Activated gamma-delta T cell treated with anti-CD3 and anti-CD28 coated beads, Interleukin-2, amount 50 U/mL, for 16 hours (primary cell): ENCODE results near the gene RYK.
"Not testable (repeated sequence)": the region's sequence is repeated elsewhere in the genome, so short reads cannot be mapped to it uniquely, and the experiment has no call there.

Source experiments
- DNase-seq: peaks from one replicate; pipeline ENCODE4 v3.0.0-alpha.2; 2020; ENCODE audit warnings: low read depth

Gene RYK

DNA sequence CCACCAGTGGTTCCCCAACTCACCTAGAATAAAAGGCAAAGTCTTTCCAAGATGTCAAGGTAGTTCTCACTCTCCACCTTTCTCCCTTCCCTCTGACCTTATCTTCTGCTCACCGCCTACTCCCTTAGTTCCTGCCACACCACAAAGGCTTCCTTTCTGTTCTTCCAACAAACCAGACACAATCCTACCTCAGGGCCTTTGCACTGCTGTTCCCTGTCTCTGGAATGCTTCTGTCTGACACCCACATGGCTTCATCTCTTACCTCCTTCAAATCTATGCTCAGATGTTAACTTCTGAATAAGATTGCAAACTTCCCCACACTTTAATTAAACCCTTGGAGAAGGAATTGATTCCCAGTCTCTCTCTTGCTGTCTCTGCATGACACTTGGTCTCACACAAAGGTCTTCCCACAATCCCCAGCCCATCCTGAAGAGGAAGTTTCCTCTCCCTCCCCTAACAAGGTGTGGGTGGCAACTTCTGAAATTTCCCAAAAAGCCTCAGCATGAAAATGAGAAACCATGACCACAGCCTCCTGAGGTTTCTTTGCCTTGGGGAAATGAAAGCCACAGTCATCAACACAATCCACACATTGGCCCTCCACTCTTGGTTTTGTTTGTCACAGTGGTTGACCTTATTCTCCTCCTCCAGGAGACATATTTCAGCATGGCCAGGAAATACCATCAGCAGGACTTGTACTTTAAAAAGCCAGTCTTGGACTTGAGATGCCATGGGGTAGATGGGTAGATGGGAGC, 3.0 kb upstream of the RYK start:
- DNase-seq = no peak

DNA sequence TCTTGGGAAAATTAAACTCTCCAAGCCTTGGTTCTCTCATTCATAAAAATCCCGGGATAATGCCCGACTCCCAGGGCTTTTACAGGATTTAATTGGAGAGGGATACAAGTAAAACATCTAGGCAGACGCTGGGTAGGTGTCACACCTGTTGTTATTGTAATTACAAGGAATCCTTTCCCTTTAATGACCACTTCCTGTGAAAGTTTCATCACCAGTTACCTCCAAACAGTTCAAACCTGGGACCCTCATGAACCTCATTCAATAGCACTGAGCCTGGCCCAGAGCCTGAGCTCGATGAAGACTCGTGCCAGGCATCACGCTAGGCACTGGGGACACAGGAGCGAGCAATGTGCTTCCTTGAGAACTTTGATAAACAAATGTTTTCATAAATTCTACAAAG, 2.1 kb upstream of the RYK start:
- no peak for DNase-seq

DNA sequence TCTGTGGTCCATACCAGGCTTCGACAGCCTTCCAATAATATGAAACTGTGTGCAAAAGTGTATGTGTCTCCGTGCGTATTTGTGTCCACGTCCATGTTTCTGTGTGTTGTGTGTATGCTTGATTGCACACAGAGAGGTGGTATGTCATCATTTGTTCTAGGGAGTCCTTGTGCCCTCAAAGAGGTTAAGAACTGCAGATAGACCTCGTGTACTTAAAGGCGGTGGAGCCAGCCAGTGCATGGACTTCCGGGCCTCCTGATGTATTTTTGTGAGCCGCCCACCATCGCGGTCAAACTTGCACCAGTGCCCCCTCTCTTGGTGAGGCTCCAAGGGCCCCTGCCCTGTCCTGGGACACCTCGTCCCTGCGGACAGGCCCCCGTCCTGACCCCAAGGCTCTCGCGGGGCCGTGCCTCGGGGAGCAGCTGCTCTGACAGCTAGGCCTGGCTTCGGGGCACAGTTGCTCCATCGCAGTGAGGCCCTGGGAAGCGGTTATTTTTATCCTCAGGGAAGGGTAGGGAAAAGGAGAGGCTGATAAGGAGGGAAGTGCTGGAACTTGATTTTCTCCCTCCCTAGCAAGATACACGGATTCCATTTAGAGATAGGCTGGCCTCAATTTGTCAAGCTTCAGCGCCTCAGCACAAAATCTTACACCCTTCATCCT, 1.2 kb upstream of the RYK start:
- no peak for DNase-seq

DNA sequence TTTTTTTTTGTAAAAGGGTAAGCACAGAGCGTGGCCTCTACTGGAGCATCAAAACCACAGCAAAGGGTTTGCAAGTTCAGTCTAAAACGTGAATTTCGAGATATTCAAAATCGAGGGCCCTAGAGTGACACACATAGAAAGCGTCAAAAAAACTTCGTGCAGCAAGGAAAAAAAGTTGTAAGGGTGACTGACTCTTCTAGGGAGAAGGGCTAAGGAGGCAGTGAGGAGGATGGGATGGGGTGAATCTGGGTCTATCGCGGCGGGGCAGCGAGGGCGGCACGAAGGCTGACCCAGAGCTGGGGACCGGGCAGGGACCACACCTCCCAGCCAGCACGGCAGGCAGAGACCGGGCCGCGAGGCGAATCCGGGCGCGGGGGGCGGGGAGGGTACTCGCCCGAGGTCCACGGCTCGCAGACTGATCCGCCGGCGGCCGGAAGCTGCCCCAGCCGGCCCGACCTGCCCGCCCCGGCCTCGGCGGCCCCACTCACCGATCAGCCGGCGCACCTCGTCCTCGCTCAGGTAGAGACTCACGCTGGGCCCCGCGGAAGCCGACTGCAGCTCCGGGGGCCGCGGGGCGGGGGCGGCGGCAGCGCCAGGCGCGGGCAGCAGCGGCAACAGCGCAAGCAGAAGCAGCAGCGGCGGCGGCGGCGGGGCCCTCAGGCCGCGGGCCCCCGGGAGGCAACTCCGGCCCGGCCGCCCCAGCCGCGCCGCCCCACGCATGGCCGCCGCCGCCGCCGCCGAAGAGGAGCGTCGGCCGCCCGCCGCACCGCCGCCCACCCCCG, 533 bp downstream of the RYK start:
- DNase-seq = peak; percentile 25

DNA sequence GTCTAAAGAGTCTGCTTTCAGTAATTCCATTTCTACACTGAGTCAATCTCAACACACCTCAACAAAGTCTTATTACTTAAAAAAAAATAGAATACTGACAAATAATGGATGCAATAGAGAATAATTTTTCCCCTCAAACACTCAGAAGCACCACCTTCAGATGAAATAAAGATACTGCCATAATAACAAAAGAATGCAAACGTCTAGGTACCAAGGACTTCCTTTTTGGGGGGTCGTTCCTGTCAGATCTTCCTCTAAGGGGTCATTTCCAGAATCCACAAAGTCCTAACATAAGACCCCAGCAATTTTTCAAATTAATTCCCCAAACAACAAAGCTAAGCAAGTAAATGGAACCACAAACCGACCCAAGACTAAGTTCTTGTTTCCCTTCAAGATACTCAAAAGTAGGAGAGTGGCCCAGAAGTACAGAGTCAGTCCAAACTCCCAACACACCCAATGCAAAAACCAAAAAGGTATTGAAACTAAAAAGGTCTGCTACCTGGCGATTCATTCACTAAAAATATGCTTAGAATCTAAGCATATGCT, 1.3 kb downstream of the RYK start:
- no peak for DNase-seq

DNA sequence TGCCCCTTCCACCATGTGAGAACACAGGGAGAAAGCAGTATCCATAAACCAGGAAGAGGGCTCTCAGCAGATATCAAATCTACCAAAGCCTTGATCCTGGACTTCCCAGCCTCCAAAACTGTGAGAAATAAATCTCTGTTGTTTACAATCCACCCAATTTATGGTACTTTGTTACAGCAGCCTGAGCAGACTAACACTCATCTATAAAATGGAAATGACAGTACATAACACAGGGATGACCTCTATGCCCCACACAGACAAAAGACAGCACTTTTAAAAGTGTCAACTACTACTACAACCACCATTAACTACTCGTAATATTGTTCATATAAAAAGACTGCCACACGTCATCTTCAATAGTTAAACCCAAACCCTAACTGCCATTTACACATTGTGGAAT, 5.7 kb downstream of the RYK start:
- no peak for DNase-seq

DNA sequence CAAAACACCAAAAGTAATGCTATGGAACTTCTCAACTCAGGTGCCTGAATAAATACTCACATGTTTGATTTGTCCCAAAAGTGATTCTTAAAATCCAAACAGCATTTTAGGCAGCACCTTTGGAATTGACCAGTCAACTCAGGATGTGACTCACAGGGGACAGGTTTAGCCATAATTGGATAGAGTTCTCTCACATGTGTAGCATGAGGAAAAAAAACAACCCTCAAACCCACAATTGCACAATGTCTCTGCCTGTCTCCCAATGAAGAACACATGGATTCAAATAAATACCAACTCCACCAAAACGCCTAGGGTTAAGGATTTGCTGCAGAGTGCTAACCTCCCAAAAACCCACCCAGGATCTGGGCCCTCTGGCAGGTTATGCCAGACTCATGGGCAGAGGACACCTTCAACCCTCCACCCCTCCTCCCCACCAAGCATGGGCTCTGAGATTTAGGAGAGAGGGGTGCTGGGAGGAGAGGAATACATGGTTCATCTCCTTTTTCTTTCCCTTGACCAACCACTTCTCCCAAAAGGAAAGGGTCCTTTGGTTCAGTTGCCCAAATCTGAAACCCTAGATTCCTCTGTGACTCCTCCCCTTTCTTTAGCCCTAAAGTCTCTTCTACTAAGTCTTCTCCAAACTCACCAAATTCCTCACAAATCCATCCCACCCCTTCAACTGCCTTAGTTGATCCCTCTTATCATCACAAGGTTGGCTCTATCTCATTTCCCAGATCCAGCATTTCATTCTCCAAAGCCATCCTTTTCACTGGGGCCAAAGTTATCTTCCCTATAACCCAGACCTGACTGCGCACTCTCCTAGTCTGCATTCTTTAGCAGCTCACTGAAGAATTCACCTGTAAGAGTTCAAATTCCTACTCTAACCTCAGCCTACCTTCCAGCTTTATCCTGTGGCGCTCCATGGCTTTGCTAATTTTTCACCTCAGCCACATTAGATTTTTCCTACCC, 7.7 kb downstream of the RYK start:
- no peak for DNase-seq

DNA sequence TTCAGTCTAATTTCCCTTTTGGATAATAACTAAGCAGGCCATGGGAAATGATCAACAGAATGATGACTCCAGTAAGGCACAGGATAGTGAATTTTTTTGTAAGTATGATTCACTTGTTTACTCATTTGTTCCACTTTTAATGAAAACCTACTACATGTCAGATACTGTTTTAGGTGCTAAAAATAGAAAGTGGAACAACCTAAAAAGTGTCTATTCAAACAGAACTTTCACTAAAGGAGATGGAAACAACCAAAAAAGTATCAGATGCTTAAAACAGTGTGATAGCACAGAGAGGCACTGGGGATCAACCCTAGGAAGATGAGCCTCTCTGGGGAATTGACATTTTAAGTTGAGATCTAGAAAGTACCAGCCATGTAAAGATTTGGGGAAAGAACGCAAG, 11.1 kb downstream of the RYK start:
- no peak for DNase-seq

DNA sequence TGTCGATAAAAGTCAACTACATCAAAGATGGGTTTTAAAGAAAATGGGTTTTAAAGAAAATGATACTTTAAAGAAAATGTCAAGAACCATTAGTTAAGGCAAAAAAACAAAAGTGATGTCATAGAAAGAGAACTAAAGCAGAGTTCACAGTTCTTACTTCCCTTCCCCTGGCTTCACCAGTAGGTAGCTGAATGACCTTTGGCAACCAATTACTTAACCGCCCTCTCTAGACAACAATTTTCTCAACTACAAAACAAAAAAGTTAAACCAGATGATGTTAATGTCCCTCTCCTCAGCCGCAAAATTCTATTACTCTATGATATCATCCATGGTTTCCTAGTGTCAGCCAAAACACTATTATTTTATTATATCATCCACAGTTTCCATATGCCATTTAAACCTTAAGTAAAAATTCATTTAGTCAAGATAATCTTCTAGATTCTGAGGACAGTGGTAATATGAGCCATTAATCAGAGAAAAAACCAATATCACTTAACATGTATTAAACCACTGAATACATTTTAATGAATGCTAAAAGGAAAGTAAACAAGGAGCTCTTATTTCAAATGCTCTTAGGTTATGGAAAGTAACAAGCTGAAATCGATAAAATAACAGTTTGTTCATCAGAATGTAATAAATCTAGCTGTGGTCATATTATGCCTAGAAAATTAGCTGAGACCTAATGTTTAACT, 13.1 kb downstream of the RYK start:
- DNase-seq = no peak

DNA sequence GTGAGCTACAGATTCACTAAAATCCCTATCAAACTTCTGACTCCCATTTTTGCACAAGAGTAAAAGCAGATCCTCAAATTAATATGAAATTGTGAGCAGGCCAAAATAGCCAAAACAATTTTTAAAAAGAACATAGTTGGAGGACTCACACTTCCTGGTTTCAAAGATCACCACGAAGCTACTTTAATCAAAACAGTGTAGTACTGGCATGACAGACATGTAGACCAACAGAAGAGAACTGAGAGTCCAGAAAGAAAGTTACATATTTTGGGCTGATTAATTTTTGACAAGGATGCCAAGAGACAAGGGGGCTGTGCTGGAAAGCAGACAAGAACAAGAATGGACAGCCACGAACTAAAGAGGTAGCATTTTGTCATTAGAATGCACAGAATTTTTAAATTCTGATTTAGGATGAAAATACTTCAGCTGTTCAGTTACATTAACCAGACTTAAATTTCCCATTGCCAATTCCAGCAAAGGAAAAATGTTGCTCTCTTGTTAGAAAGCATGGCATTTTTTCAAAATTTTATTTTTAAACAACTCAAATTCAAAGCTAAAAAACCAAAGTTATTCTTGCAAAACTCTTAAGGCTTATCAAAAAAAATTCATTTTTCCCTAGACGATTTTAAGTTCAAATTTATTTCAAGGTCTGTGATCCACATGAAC, 14.0 kb downstream of the RYK start:
- DNase-seq = no peak

DNA sequence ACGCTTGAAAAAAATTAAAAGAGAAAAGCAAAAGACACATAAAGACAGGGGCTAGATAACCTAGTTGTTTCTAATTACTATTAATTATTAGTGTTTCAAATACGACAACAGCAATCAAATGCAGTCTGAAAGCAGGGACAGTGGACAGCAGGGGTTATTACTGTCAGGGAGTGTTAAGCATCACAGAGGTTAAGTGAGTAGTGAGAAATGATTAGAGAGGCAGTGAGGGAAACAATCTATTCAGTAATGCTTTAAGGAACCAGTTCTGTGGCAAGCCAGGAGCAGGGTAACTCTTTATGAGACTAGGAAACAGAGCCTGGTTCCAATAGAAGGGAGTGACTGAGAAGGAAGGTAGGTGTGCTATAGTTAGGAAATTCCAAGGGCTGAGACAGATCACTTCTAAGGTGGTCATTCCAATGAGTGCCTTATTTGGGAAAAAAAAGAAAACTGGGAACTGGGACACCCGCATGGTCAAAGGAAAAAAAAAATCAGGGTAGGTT, 15.0 kb downstream of the RYK start:
- no peak for DNase-seq

DNA sequence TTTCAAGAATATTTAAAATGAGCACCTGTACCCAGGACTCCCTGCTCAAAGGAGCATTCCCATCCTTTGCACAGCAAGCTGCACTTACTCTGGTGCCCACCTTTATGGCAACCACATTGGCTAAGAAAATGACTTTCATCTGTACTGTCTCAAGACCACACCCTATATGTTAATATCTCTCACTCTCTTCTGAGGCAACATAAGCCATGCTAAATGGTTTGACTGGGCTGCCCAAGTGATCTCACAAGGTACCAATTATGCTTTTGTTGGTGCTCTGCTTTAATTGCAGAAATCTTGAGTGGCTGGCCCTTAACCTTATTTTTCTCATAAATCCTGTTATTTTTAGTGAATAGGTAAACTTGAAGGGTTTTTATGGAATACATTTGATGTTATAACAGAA, 17.7 kb downstream of the RYK start:
- no peak for DNase-seq

DNA sequence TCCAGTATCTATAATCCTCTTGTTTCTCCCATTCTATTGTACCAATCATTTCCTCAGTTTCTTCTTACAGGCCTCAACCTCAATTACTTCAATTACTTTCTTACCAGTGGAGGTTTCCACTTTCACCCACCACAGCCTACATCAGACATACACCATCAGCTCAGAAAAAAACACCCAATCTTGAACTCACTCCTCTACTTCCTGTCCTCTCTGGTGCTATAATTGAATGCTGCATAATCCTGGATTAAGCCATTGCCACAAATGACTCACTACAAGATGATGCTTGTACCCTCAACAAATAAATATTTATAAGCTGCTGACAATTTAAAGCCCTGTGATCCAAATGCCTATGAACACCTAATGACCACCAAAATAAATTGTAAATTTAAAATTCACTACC, 18.5 kb downstream of the RYK start:
- DNase-seq = no peak

DNA sequence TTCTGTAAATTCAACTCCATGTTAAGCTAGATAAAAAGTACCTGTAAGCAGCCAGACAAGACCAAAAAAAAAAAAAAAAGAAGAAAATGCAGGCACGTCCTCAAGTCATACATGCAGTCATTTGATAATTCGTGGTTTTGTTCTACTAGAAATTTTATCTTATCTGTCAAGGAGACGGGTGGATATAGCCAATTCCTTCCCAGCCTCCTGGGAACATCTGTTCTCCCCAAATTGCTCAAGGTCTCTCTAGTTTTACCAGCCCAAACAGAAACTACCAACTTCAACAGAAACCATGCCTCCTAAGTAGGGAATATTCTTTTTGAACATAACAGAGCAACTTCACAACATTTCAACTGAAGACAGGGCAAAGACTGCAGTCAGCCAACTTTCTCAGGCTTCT, 19.5 kb downstream of the RYK start:
- DNase-seq = no peak

DNA sequence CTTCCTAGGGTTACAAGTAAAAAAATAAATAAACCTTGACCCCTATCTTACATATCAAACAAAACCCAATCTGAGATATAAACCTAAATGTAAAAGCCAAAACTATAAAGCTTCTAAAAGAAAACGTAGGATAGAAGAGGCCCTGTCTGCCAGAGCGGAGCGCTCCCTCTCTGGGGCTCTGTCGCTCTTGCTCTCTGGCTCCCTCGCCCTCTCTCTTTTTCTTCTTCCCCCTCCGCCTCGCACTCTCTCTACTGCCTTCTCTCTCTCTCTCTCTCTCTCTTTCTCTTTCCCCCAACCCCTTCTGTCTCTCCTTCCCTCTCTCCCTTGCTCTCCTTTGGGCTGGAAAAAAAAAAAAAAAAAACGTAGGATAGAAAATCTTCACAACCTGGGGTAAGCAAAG, 21.6 kb downstream of the RYK start:
- DNase-seq = no peak

DNA sequence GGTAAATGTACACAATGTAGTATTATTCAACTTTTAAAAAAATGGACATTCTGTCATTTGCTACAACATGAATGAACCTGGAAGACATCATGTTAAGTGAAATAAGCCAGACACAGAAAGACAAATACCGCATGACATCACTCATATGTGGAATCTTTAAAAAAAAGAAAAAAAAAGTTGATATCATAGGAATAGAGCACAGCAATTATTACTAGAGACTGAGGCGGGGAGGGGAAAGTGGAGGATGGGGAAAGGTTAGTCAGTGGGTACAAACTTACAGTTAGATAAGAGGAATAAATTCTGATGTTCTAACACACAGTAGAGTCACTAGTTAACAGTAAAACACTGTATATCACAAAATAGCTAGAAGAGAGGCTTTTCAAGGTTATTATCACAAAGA, 22.2 kb downstream of the RYK start:
- no peak for DNase-seq

DNA sequence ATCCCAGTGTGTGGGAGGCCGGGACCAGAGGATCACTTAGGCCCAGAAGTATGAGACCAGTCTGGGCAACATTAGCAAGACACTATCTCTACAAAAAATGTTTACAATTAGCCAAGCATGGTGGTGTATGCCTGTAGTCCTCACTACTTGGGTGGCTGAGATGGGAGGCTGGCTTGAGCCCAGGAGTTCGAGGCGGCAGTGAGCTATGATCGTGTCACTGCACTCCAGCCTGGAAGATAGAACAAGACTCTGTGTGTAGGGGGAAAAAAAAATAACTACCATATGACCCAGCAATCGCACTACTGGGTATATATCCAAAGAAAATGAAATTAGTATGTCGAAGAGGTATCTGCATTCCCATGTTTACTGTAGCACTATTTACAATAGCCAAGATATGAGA, 22.6 kb downstream of the RYK start:
- no peak for DNase-seq

DNA sequence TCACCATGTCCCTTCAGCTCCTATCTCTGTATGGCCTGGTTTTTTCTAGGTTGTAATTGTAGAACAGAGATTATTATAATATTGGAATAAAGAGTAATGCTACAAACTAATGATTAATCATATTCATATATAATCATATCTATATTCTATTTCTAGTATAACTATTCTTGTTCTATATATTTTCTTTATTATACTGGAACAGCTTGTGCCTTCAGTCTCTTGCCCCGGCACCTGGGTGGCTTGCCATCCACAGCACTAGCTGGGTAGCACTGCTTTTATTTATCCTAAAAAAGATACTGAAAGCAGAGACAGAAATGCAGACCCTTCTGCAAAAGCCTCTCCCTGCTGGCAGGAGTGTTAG, 25.9 kb downstream of the RYK start:
- not testable (repeated sequence) for DNase-seq

DNA sequence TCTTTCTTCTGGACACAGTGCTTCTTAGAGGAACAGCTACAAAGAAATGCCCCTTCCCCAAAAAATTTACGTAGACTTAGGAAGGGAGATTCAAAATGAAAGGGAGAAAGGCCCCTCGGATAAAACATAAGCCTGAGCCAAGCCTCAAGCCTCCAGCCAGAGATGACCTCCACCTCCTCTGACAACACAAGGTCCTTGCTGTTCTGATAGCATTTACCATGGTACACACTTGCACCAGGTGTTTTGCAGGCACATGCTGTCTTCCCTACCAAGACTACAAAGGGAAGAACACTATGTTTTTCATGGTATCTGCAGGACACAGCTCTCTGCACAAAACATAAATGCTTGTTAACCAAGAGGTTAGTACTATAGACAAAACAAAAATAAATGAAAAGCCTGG, 27.8 kb downstream of the RYK start:
- DNase-seq = no peak

DNA sequence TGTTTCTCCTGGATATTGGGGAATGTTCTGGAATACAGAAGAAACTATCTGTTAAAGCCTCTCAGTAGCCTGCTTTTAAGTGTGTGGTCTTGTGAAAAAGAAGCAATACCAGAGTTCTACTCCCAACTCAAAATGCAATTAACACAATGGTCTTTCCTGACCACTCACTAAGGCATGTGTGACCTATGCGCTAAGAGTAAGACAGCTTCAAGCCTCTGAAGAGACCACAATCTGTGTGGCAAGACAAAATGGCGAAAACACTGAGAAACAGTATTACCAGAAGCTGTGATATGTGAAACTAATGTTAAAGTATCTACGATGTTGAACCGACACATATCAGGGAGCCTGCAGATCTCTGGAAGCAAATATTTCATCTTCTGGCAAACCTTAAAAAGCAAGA, 33.8 kb downstream of the RYK start:
- no peak for DNase-seq
